ENCODE data around the gene KIF15.
"Not testable (repeated sequence)": the region's sequence is repeated elsewhere in the genome, so short reads cannot be mapped to it uniquely, and the experiment has no call there.

The KIF15 gene

DNA sequence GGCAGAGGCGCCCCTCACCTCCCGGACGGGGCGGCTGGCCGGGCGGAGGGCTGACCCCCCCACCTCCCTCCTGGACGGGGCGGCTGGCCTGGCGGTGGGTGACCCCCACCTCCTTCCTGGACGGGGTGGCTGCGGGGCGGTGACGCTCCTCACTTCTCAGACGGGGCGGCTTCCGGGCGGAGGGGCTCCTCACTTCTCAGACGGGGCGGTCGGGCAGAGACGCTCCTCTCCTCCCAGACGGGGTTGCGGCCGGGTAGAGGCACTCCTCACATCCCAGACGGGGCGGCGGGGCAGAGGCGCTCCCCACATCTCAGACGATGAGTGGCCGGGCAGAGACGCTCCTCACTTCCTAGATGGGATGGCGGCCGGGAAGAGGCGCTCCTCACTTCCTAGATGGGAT is 59.6 kb downstream of the KIF15 start:
- not testable (repeated sequence) for DNase-seq

DNA sequence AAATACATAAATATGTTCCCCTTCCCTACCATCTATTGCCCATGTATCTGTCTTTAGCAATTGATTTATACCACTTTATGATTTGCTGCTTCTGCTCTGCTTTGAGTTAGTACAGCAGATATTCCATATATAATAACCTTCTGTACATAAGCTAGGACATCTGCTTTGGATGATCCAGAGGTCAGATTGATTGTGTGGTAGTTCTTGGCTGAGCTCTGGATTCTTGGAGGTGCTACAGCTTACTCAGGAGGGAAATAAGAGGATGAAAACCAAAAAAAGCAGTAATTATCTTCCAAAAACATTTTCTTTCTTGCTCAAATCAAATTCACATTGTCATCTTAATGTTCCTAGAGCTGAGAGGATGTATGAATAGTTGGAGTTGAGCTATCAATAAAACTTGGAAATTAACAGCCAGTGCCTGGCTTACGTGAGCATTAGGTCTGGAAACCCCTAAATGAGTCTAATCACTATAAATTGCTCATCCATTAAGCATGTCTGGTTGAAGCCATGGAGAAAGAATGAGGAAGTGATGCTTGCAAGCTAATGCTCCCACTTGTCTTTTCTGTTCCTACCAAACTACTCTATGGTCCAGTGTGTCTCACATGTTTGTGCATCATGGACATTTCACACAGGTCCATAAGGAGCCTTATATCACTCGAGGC is 63.8 kb downstream of the KIF15 start:
- no peak for DNase-seq

DNA sequence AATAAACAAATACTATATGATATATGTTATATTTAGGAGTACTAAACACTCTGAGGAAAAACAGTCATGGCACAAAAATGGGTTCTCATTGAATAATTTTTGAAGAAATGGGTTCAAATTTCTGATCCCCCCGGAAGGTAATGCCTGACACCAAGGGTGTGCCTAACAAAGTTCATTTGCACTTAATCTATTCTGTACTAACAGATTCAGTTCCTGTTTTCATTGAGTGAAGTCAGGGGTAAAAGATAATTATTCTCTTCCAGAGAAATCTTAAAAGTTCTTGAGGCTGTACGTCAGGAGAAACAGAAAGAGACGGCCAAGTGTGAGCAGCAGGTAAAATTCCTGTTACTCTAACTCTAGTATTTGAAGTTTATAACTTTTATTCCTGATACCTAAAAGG is 65.6 kb downstream of the KIF15 start:
- no peak for DNase-seq

DNA sequence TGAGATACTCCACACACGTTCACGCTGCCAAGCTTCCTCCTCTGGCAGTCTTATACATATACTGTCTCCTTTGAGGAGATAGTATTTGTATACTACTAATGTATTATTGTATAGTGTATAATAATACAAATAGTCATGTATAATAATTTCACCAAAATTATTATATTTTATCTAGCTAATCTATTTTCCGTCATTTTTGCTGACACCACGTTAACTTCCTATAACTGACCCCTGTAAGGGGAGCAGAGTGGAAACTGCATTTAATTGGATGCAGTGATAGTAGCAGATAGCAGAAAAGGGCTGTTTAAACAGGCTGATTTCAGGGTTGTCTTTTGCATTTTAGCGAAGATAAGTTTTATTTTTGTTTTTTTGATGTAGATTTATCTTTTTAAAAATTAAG is 69.6 kb downstream of the KIF15 start:
- no peak for DNase-seq

DNA sequence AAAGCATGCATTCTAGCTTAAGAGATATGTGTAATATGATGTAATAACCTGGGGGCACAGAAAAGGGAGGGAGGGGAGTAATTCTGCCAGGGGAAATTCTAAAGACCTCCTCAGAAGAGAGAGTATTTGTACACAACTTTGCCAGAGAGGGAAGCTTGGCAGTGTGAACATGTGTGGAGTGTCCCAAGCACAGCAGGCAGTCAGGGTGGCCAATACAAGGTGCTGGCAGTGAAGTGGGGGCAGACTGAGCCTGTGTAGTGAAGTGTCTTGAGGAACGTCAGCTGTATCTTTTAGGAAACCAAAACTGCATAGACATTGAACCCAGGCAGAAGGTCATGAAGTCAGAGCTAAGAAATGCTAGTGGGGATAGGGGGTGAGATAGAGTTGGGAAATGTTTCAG is 70.4 kb downstream of the KIF15 start:
- DNase-seq: no peak

DNA sequence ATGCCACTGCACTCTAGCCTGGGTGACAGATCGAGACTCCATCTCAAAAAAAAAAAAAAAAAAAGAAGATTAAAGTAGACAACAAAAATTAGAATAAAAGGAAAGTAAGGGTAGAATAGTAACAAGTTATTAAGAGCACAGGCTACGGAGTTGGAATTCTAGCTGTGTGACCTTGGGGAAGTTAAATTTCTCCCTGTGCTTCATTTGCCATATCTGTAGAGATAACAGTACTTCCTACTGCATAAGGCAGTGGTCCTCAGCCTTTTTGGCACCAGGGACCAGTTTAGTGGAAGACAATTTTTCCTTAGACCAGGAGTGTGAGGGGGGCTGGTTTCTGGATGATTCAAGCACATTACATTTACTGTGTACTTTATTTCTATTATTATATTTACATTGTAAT is 71.4 kb downstream of the KIF15 start:
- DNase-seq: no peak

DNA sequence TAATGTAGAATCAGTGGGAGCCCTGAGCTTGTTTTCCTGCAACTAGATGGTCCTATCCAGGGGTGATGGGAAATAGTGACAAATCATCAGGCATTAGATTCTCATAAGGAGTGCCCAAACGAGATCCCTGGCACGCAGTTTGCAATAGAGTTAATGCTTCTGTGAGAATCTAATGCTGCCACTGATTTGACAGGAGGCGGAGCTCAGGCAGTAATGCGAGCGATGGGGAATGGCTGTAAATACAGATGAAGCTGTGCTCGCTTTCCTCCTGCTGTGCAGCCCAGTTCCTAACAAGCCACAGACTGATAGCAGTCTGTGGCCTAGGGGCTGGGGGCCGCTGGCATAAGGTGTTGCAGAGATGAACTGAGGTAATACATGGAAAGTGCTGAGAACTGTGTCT is 71.8 kb downstream of the KIF15 start:
- DNase-seq: no peak

DNA sequence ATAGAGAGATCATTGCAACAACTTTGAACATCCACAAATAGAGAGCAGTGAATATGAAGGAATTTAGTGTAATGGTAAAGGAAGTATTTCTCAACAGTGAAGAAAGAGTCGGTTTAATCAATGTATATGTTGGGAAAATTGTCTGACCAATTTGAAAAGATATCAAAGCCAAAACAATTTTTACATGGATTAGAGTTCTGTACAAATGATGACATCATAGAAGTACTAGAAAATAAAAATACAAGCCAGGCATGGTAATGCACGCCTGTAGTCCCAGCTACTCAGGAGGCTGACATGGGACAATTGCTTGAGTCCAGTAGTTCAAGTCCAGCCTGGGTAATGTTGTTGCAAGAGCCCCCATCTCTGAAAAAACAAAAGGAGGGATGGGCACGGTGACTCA is 74.1 kb downstream of the KIF15 start:
- DNase-seq: no peak

DNA sequence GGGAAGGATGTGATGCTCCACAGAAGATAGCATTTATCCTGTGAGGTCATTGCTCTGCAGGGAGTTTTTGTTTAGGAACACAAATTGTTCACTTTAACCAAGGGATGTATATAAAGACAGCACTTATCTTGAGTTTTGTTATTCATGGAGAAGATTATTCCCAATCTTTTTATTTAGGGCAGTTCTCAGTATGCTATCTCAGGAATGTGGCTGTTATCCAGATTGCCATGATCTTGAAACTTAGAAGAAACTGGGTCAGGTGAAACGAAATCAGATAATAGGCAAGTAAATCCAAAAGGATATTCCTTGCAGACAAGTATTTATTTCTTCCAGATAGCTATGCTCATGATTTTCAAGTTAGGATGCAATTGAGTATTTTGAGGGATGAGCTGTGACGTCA is 80.8 kb downstream of the KIF15 start:
- no peak for DNase-seq

DNA sequence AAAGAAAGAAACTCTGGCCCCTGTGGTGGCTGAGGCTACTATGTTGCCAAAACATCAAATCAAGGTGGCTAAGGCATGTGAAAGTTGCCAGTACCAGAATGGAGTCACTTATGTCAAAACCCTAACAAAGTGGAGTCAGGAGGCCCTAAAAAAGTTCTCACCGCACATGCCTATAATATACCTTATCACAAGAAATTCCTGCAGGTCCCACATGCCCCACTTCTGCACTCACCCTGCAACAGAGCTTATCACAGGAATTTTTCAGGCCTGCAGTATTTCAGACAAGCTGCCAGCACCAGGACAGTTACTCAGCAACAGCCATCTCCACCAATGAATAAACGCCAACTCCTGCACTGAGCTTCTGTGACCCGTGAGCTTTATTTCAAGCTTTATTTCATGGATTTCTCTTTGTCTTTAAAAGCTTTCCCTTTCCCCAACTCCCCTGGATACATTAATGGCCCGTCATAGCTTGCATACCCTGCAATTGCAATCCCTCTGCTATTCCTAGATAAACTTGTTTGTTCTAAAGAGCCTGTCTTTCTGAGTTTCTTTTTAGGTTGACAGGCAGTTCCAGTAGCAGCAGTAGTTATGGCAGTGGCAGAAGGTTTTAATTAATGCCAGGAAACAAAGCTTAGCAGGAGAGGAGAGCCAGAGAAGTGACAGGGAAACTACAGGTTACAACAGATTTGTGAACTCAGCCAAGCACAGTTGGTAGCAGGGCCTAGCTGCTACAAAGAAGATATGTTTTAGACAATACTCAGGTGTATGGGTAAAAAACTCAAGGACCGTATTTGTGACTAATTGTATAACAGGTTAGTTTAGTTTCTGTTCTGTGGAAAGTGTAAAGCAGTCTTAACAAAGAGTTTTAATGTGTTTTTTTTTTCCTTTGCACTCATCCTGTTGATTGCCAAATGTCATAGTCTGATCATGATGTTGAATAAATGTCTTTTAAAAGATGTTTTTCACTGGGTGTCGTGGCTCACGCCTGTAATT is 84.2 kb downstream of the KIF15 start:
- no peak for DNase-seq

DNA sequence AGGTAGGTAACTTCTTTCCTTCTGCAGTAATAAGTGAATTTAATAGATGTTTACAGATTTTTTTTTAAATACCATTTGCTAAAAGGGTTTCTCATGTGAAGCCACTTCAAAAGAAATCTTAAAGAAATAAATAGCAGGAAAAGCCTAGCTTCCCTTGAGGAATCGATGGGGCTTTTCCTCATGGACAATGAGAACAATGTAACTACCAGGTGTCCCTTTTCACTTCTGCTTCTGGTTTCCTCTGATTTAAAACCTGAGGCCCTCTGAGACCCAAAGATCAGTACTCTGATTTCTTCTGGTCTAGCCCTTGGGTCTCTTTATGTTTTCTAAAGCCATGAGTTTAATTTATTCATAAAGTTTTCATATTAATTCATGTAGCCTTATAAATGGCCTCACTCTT is 87.0 kb downstream of the KIF15 start:
- DNase-seq: no peak

DNA sequence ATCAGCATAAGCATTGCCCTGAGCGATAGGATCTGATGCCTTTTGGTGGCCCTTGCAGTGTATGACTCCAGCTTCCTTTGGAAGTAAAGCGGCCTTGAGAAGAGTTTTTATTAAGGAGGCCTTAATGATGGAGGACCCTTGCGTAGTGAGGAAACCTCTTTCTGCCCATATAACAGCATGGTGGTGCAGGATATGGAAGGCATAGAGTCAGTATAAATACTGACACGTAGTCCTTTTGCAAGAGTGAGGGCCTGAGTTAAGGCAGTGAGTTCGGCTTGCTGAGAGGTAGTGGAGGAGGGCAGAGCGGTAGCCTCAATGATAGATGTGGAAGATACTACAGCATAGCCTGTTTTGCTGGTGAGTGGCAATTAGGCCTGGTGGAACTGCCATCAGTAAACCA is 95.1 kb downstream of the KIF15 start:
- DNase-seq: not testable (repeated sequence)

DNA sequence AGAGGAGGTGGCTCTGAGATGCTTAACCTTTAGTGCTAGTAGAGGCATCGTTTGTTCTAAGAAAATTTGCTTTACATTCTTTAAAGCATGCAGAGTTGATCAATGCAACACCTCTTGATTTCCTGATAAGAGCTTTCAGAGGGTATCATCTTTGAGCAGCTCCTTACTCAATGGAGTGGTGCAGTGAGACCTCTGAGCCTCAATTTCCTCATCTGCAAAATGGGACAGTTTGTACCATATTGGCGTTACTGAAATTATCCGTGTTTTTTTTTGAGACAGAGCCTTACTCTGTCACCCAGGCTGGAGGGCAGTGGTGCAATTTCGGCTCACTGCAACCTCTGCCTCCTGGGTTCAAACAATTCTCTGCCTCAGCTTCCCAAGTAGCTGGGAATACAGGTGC is 98.5 kb downstream of the KIF15 start:
- DNase-seq: no peak

DNA sequence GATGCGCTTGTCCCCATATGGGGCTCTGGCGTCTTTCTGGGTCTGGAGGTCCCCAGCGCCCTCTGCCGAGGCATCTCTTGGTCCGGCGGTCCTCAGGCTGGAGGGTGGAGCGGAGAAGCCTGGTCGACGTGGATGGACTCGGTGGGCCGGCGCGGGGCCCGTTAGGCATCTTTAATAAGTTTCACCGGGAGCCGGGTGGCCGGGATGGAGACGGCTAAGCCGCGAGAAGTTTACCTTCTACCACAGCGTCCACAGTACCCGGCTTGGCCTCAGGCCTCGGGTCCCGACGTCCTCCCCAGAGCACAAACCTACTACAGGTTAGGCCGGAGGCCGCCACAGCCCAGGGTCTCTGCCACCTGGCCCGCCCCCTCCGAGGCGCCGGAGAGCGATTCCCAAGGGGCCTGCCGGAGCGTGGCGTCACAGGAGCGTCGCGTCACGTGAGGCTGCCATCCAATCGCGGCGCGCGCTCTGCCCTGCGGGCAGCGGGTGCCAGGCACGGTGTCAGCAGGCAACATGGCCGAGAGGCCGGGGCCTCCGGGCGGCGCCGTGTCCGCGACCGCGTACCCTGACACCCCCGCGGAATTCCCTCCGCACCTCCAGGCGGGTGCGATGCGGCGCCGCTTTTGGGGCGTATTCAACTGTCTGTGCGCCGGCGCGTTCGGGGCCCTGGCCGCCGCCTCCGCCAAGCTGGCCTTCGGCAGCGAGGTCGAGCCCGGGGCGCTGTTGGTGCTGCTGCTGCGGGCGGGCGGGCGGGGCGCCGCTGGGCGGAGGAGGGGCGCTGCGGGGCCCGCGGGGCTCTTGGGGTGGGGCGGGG is 100.0 kb downstream of the KIF15 start, which contains the start of gene TMEM42:
TSS of gene TMEM42 (plus strand) at position 501 of the 814 bp plus-strand sequence. CDS start at position 514, 13 bp downstream.
- peak; percentile 67 for DNase-seq

DNA sequence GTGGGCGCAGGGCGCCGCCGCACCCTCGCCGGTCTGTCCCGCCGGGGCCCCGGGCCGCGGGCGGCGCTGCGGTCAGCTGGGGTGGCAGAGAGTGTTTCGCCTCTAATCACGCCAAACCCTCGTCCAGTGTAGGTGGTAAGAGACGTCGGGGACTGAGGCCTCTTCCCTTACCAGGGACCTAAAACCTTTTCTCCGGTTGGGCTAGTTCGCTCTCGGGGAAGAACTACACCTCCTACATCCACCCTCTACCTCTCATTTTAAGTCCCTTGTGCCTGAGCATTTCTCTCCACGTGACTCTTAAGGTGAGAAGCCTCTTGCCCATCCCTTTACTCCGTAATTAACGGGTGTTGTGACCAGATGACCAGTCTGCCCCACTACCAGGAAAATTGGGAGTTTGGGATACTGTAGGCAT is 100.6 kb downstream of the KIF15 start:
- DNase-seq: no peak

DNA sequence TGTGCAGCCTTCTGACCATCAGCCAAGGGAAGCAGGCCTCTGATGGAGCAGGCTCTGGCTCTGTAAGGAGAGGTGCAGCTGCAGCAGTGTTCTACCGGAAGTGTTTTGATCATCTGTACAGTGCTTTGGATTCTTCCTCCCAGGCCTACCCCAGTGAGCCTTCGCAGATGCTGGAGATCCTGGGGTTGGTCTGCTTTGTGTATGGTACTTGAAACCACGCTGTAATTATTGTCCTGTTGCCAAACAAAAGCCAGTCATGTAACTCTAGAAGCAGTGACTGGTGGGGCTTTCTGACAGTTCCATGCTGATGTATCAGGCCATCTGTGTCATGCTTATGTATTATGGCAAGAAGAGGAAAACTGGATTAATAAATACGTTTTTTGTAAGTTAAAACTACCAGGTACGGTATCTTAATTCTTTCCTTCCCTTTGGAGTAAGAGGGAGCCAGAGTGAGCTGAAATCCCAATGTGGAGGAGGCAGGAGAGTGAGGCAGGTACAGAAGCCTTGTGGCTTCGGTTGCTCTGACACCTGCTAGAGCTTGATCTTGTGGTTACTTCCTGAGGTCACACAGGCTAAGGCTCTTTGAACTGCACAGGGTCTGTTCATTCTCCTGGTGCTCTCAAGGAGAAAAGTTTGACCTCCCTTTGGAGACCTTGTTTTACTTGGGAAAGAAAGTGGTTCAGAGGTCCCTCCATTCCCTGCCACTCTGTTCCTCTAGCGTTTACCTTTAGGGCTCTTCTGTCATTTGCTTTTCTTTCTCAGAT is 103.9 kb downstream of the KIF15 start:
- DNase-seq: peak; percentile 15

DNA sequence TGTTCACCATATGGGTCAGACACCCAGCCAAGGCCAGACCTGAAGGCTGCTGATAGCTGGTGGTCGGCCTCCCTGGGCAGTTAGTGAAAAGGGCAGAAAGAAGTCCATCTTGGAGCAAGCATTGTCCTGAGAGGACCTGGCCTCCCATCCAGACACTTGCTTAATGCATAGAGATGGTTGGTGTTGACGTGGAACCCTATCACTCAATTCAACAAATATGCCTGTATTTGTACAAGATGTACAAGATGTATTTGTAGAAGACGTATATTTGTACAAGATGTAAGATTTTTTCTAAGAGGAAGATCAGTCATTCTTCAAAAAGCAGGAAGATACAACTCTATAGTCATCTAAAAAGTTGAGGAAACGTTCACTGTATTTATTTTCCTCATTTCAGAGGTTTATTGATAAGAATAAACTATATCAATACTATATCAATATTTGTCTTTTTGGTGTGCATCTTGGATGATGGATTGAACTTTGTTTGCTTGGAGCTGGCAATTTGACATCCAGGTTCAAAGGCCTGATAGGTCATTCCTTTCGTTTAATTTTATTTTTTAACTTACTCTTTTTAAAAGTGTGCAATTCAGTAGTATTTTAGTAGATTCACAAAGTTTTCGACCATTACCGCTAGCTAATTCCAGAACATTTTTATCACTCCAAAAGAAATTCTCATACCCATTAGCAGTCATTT is 106.0 kb downstream of the KIF15 start:
- DNase-seq: no peak

DNA sequence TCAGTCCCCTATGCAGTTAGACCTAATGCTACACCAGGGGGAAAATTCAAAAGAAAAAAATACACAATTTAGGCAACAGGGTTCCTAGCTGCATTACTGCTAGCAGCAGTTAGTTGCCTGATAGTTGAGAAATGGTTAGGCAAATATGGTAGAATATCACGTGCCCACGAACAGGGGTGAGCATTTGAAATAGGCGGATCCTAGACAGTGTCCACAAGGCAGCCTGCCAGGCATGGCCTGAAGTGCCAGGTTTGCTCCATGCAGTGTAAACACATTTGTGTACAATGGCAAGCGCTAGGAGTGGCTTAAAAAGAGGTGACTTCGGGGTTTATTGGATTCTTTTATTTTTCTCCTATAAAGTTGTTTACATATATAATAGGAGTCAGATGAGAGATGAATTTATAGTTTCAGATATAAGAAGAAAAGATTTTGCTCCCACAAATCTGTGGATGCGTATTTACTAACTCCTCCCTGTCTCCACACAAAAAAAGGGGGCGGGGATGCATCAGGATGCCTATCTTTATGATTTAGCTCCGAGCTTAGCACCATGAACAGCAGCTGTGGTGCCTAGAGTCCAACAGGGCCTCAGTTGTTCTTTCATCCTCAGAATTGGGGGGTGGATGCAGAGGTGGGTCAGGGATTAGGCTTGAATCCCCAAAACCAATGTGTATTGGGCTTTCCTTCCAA is 108.9 kb downstream of the KIF15 start:
- DNase-seq: peak; percentile 8

DNA sequence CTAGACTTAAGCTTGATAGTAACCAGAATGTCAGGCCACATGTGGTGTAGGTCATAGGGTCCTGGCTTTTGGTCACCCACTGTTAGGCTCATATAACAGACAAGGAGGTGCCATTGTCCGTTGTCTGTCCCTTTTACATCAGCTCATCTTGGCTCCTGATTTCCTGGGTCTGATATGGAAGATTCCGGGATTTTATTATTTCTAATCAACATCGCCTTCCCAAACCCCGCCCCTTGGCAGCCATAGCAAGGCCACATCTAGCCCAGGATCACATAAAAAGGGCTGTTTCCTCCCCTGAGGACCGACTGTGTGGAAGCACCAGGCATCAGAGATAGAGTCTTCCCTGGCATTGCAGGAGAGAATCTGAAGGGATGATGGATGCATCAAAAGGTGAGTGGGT is 112.7 kb downstream of the KIF15 start, which contains the start of gene TGM4:
TSS of gene TGM4 (plus strand) at position 301 of the 400 bp plus-strand sequence. CDS start at position 372, 71 bp downstream.
- no peak for DNase-seq

DNA sequence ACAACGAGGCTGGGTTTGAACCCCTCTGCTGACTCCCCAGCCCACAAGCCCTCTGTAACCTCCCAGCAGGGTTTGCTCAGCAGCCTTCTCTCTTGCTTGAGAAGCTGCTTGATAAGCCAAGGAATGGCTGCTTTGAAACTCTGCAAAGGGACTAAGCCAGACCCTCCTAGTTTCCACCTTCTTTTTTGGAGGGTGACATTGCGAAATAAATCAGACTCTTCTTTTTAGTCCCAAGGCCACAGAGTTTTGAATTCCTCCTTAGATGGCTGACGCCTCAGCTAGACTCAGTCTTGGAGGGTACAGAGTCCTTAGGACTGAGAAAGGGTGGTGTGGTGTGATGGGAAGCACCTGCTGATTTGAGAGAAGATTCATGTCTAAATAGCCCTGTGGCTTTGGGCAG is 114.0 kb downstream of the KIF15 start:
- no peak for DNase-seq

DNA sequence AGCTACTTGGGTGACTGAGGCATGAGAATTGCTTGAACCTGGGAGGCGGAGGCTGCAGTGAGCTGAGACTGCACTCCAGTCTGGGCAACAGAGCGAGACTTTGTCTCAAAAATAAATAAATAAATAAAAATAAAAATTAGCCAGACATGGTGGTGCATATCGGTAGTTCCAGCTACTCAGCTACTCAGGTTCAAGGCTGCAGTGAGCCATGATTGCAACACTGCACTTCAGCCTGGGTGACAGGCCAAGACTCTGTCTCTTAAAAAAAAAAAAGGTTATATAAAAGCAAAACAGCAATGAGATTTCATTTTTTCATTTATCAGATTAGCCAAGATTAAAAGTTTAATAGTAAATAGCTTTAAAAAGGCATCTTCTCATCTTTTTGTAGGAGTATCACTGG is 115.7 kb downstream of the KIF15 start:
- DNase-seq: no peak

Data from NCI-H748 treated with DMSO at 0.1 percent for 48 hours (cell line).